ENCODE results near the gene PPM1B. TPM values are rescaled to one million over a fixed set of nuclear protein-coding genes. Genes with fewer than 3 reads are reported as not detected.

The PPM1B gene
- 15.1 and 28.2 TPM in 2 replicates for total RNA-seq

DNA sequence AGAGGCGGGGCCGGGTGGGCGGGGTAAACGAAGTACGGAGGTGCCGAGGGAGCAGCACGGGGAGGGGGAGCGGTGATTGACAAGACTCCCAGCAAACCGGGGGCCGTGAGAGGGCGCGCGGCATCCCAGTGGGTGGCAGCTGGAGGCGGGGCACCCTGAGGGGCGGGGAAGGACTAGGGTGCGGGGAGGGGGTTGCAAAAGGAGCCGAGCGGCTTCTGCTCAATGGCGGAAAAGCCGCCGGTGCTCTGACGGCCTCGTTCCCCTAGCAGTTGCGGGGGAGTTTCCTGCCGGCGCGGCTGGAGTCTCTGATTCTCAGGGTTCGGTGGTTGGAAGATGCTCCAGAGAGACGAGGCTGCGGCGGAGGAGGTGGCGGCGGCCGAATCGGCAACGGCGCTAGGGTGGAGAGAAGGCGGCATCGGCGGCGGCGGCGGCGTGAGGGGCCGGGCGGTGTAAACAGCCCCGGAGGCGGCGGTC, at the start of gene PPM1B:
Gene PPM1B (plus strand): TSS at position 195 of the 474 bp plus-strand sequence. CDS start 32,325 bp downstream, outside the sequence.

Other genes starting within 250 kb of the PPM1B start
- 60.2 and 66.4 TPM in 2 replicates for gene LRPPRC, start 172.9 kb upstream of the PPM1B start, total RNA-seq
- not detected in 2 replicates for gene SLC3A1, start 106.6 kb downstream of the PPM1B start, total RNA-seq
- gene PREPL, start 192.6 kb downstream of the PPM1B start, total RNA-seq: 65.1 and 98.2 TPM in 2 replicates
- 5.5 and 7.4 TPM in 2 replicates for gene CAMKMT, start 193.1 kb downstream of the PPM1B start, total RNA-seq

All from smooth muscle cell of the pulmonary artery (primary cell).